GM19463 (cell line): ENCODE data around the gene IKBKG.
"Not testable (repeated sequence)": the region's sequence is repeated elsewhere in the genome, so short reads cannot be mapped to it uniquely, and the experiment has no call there.

ENCODE experiments used
- ATAC-seq: cut with Tn5 transposase; IDR thresholded peaks from one replicate; pipeline ENCODE4 v1.9.1; 2021; ENCODE audit warnings: mild to moderate bottlenecking, moderate library complexity; ENCODE audit not compliant: unreplicated experiment

Gene IKBKG

GRCh38 chrX:154602766-154603437 lies 55.5 kb downstream of the IKBKG start:
- ATAC-seq, result no peak

GRCh38 chrX:154603438-154604430 lies 56.3 kb downstream of the IKBKG start:
- ATAC-seq, result no peak

GRCh38 chrX:154605566-154605965 lies 58.1 kb downstream of the IKBKG start:
- ATAC-seq, result no peak

- ATAC-seq, result no peak
Measured at GRCh38 chrX:154607370-154607769, 60.0 kb downstream of the IKBKG start.

- ATAC-seq, result not testable (repeated sequence)
Measured at GRCh38 chrX:154607976-154608375, 60.6 kb downstream of the IKBKG start.

- ATAC-seq, result not testable (repeated sequence)
Measured at GRCh38 chrX:154608823-154609222, 61.4 kb downstream of the IKBKG start.

- ATAC-seq, result not testable (repeated sequence)
Measured at GRCh38 chrX:154611146-154611545, 63.7 kb downstream of the IKBKG start.

- ATAC-seq, result not testable (repeated sequence)
Measured at GRCh38 chrX:154613586-154613985, 66.2 kb downstream of the IKBKG start.
